H1 (cell line): ENCODE measurements around the gene MAPK14. TPM values are rescaled to one million over a fixed set of nuclear protein-coding genes. Genes with fewer than 3 reads are reported as not detected.
"Not testable (repeated sequence)": the region's sequence is repeated elsewhere in the genome, so short reads cannot be mapped to it uniquely, and the experiment has no call there.

Experiments
- CTCF ChIA-PET: fragments of 300-600 bp; sonication (Branson Sonifier 250); formaldehyde crosslinking; loops from one replicate; lab custom pipeline; 2021; ENCODE audit not compliant: partially characterized antibody; lab: Charles Lee
- POLR2A ChIA-PET: fragments of 300-600 bp; sonication (Branson Sonifier 250); formaldehyde crosslinking; loops from one replicate; lab custom pipeline; 2021; ENCODE audit warnings: inconsistent platforms; ENCODE audit not compliant: partially characterized antibody; lab: Charles Lee
- DNase-seq, 2 experiments: peaks; one replicate each; pipeline versions ENCODE4 v3.0.0 to v3.0.0-alpha.2; 2010 to 2022; ENCODE audit warnings: low spot score in 2 of 2, low read depth in 1 of 2, mixed read lengths in 1 of 2
- FAIRE-seq: peaks from 2 replicates; lab custom pipeline; 2011; peaks lifted over from hg19 to GRCh38; lab: Jason Lieb, UNC
- H2AFZ ChIP-seq: 2 replicates; pipeline ENCODE4 v1.8.1; 2012; ENCODE audit warnings: low read length, inconsistent platforms
- H2AK5ac ChIP-seq: 2 replicates; pipeline ENCODE4 v1.6.1; 2013; ENCODE audit warnings: low read depth, low read length
- H2BK120ac ChIP-seq: replicated peaks from 2 replicates; pipeline ENCODE3; 2013; ENCODE audit warnings: low read depth, low read length, inconsistent platforms
- H2BK12ac ChIP-seq: 2 replicates; pipeline ENCODE4 v1.6.1; 2013; ENCODE audit warnings: low read depth, low read length
- H2BK15ac ChIP-seq: 2 replicates; pipeline ENCODE4 v1.6.1; 2013; ENCODE audit warnings: low read length
- H2BK20ac ChIP-seq: 2 replicates; pipeline ENCODE4 v1.6.1; 2013; ENCODE audit warnings: low read length
- H2BK5ac ChIP-seq: 2 replicates; pipeline ENCODE4 v1.6.1; 2013; ENCODE audit warnings: low read depth, low read length
- H3K14ac ChIP-seq: 2 replicates; pipeline ENCODE4 v1.6.1; 2013; ENCODE audit warnings: inconsistent platforms; ENCODE audit not compliant: insufficient read length
- H3K18ac ChIP-seq: 2 replicates; pipeline ENCODE4 v1.6.1; 2013; ENCODE audit warnings: low read length; ENCODE audit errors: extremely low read depth
- H3K23ac ChIP-seq: 2 replicates; pipeline ENCODE4 v1.6.1; 2013; ENCODE audit warnings: inconsistent platforms; ENCODE audit not compliant: insufficient read length
- H3K23me2 ChIP-seq: 2 replicates; pipeline ENCODE4 v1.6.1; 2013; ENCODE audit warnings: low read depth, low read length
- H3K27ac ChIP-seq: 2 replicates; pipeline ENCODE4 v1.6.1; 2011; ENCODE audit warnings: low read depth, low read length, inconsistent platforms
- H3K27me3 ChIP-seq, 4 experiments: replicated peaks in 1 of 4; 1 replicate in 1 of 4; 2 replicates in 3 of 4; pipeline versions ENCODE4 v1.6.1 to v1.8.1; 2011 to 2013; ENCODE audit warnings: low read length in 3 of 4, mild to moderate bottlenecking in 3 of 4, inconsistent platforms in 2 of 4, mixed read lengths in 2 of 4, moderate library complexity in 1 of 4; ENCODE audit not compliant: control insufficient read depth in 3 of 4, insufficient read depth in 3 of 4; ENCODE audit errors: extremely low read depth in 1 of 4
- H3K36me3 ChIP-seq, 4 experiments: 2 replicates each; pipeline versions ENCODE4 v1.6.1 to v1.8.1; 2011 to 2013; ENCODE audit warnings: mild to moderate bottlenecking in 4 of 4, low read length in 3 of 4, moderate library complexity in 2 of 4, control low read depth in 1 of 4, inconsistent platforms in 1 of 4; ENCODE audit not compliant: insufficient read depth in 4 of 4, control insufficient read depth in 2 of 4
- H3K4ac ChIP-seq: replicated peaks from 2 replicates; pipeline ENCODE3; 2013; ENCODE audit warnings: low read length, low read depth, mixed read lengths, inconsistent platforms; ENCODE audit not compliant: insufficient read length
- H3K4me1 ChIP-seq, 4 experiments: replicated peaks in 1 of 4; 1 replicate in 1 of 4; 2 replicates in 3 of 4; pipeline versions ENCODE4 v1.6.1 to v1.8.1; 2011 to 2013; ENCODE audit warnings: low read length in 3 of 4, inconsistent platforms in 2 of 4, mixed read lengths in 1 of 4; ENCODE audit not compliant: insufficient read depth in 4 of 4, control insufficient read depth in 3 of 4
- H3K4me2 ChIP-seq, 2 experiments: 2 replicates each; pipeline versions ENCODE4 v1.6.1 to v1.8.1; 2011 to 2013; ENCODE audit warnings: low read depth in 2 of 2, low read length in 2 of 2, control low read depth in 1 of 2, inconsistent platforms in 1 of 2, mild to moderate bottlenecking in 1 of 2; ENCODE audit not compliant: insufficient read depth in 1 of 2
- H3K4me3 ChIP-seq, 4 experiments: fragments of 200-600, 300-600 bp in 1 of 4; sonication (generic), shearing (Covaris generic), sonication (Bioruptor Twin) in 1 of 4; 2 replicates each; pipeline versions ENCODE4 v1.5.1 to v1.8.1; 2011 to 2016; ENCODE audit warnings: low read length in 4 of 4, low read depth in 3 of 4, control low read depth in 2 of 4, inconsistent platforms in 2 of 4, mild to moderate bottlenecking in 2 of 4, mixed read lengths in 1 of 4, moderate library complexity in 1 of 4; ENCODE audit not compliant: insufficient read depth in 2 of 4; ENCODE audit errors: extremely low read depth in 1 of 4
- H3K56ac ChIP-seq: replicated peaks from 2 replicates; pipeline ENCODE3; 2013; ENCODE audit warnings: low read depth, mild to moderate bottlenecking, mixed read lengths, low read length, inconsistent platforms; ENCODE audit not compliant: insufficient read length
- H3K79me1 ChIP-seq: 2 replicates; pipeline ENCODE4 v1.6.1; 2013; ENCODE audit warnings: low read depth, low read length, control low read depth
- H3K79me2 ChIP-seq, 2 experiments: 2 replicates each; pipeline versions ENCODE4 v1.6.1 to v1.8.1; 2012 to 2013; ENCODE audit warnings: low read length in 2 of 2, mild to moderate bottlenecking in 2 of 2, inconsistent platforms in 1 of 2; ENCODE audit not compliant: insufficient read depth in 2 of 2, control insufficient read depth in 1 of 2
- H3K9ac ChIP-seq, 4 experiments: replicated peaks in 1 of 4; 1 replicate in 1 of 4; 2 replicates in 3 of 4; pipeline versions ENCODE4 v1.6.1 to v1.8.1; 2011 to 2013; ENCODE audit warnings: low read depth in 3 of 4, low read length in 3 of 4, control low read depth in 2 of 4, mild to moderate bottlenecking in 2 of 4, moderate library complexity in 2 of 4, inconsistent platforms in 1 of 4; ENCODE audit errors: extremely low read depth in 1 of 4
- H3K9me3 ChIP-seq, 2 experiments: 2 replicates each; pipeline versions ENCODE4 v1.6.1 to v1.8.1; 2012 to 2013; ENCODE audit warnings: mild to moderate bottlenecking in 2 of 2, moderate library complexity in 2 of 2, control low read depth in 1 of 2, inconsistent platforms in 1 of 2, low read depth in 1 of 2, low read length in 1 of 2, mixed read lengths in 1 of 2; ENCODE audit not compliant: insufficient read depth in 2 of 2
- H4K20me1 ChIP-seq, 2 experiments: replicated peaks in 1 of 2; 2 replicates each; pipeline versions ENCODE3 to v1.8.1; 2011 to 2013; ENCODE audit warnings: inconsistent platforms in 2 of 2, low read length in 2 of 2, mild to moderate bottlenecking in 1 of 2; ENCODE audit not compliant: insufficient read depth in 2 of 2, control insufficient read depth in 1 of 2
- H4K5ac ChIP-seq: 2 replicates; pipeline ENCODE4 v1.6.1; 2013; ENCODE audit warnings: low read length, low read depth, mixed read lengths, inconsistent platforms; ENCODE audit not compliant: insufficient read length
- H4K8ac ChIP-seq: 2 replicates; pipeline ENCODE4 v1.8.0; 2013; ENCODE audit warnings: mild to moderate bottlenecking, moderate library complexity, low read length, inconsistent platforms; ENCODE audit not compliant: insufficient read depth; ENCODE audit errors: extremely low read depth
- H4K91ac ChIP-seq: replicated peaks from 2 replicates; pipeline ENCODE3; 2013; ENCODE audit warnings: low read length, mixed read lengths, inconsistent platforms; ENCODE audit not compliant: insufficient read length
- WGBS, 2 experiments: shearing (Covaris generic) in 1 of 2; methylation state at CpG; one replicate each; pipeline versions ENCODE4 v1.1.6 to v1.1.7; 2013 to 2015; ENCODE audit warnings: low lambda C conversion rate in 2 of 2, mixed read lengths in 2 of 2, inconsistent platforms in 1 of 2, low coverage in 1 of 2, missing lambda C conversion rate in 1 of 2; ENCODE audit not compliant: insufficient replicate concordance in 2 of 2, insufficient coverage in 1 of 2, insufficient read length in 1 of 2; ENCODE audit errors: extremely low coverage in 1 of 2, missing lambda C conversion rate in 1 of 2; 5-methylcytosine and 5-hydroxymethylcytosine counted together
- polyA plus RNA-seq, 7 experiments: library from polyadenylated mRNA; depleted of rRNA in 3 of 7; stranded (reverse) in 5 of 7; unstranded in 2 of 7; fragments of >200 nt in 5 of 7; fragments of 200-250 nt in 2 of 7; gene quantifications; 1 replicate in 5 of 7; 2 replicates in 1 of 7; 4 replicates in 1 of 7; pipeline versions ENCODE4 v1.2.1 to v1.2.3, GENCODE V29; 2011 to 2013; ENCODE audit warnings: missing spikeins in 2 of 7, mixed read lengths in 2 of 7
- total RNA-seq: library from RNA; stranded (reverse); fragmentation: NEBNext Ultra II Directional; extraction: Animal tissue kit (Norgen Biotek cat#: 25700); gene quantifications from 2 replicates; pipeline ENCODE4 v1.2.1, GENCODE V29; 2021

Gene MAPK14
- total and polyA plus RNA-seq, 2 of the 8 experiments (the other 6 are each of a cell fraction or from before 2014, with no cell fraction given), result 18.1 to 39.3 TPM

- H2BK5ac ChIP-seq, H3K18ac ChIP-seq, FAIRE-seq, H3K27ac ChIP-seq, H2BK12ac ChIP-seq, H2AFZ ChIP-seq, H4K8ac ChIP-seq, H2BK20ac ChIP-seq, DNase-seq, H4K20me1 ChIP-seq, H4K91ac ChIP-seq, H3K9ac ChIP-seq, H3K27me3 ChIP-seq, H2AK5ac ChIP-seq, H3K4ac ChIP-seq, H3K23me2 ChIP-seq, H4K5ac ChIP-seq, H3K9me3 ChIP-seq, H2BK120ac ChIP-seq, H3K79me1 ChIP-seq, H3K79me2 ChIP-seq, H3K56ac ChIP-seq, H3K14ac ChIP-seq, H3K36me3 ChIP-seq, H3K23ac ChIP-seq, H2BK15ac ChIP-seq: not testable (repeated sequence)
- peak overlapping the region in 1 of 4 experiments; percentile 59; a peak in 1 of 8 replicates for H3K4me3 ChIP-seq
- ChIA-PET CTCF (interaction anchor here (1.0 to 3.0 kb wide), 2 partner anchors 11 to 69 kb away, joined by 3 to 19 read pairs; no protein-coding TSS in a partner anchor), POLR2A (interaction anchor here (0.7 to 1.6 kb wide), 3 partner anchors 8 to 68 kb away, joined by 3 to 10 read pairs (median 3); no protein-coding TSS in a partner anchor)
- H3K4me2 ChIP-seq, result peak overlapping the region in 1 of 2 experiments; percentile 89; a peak in 1 of 4 replicates
- peaks cover 7 to 18% (median 15%) of the 10 kb centered on the region in 4 experiments for H3K4me1 ChIP-seq
- WGBS, 2 experiments, result 89% methylated on average over 16 of the region's 16 CpGs; no CpG with 5 or more reads in 1 of the 2 experiments
These were observed 101.7 kb downstream of the MAPK14 start for GRCh38 chr6:36129334-36129733.
